NCI-H748 treated with DMSO at 0.1 percent for 48 hours (cell line): ENCODE results near the gene ANXA8L1.
"Not testable (repeated sequence)": the region's sequence is repeated elsewhere in the genome, so short reads cannot be mapped to it uniquely, and the experiment has no call there.

ENCODE experiments used
- DNase-seq: peaks from one replicate; lab custom pipeline; 2025; lab: John Stamatoyannopoulos, UW

The ANXA8L1 gene

GRCh38 chr10:46398212-46398886 is 22.8 kb downstream of the ANXA8L1 start:
- DNase-seq = not testable (repeated sequence)

DNA sequence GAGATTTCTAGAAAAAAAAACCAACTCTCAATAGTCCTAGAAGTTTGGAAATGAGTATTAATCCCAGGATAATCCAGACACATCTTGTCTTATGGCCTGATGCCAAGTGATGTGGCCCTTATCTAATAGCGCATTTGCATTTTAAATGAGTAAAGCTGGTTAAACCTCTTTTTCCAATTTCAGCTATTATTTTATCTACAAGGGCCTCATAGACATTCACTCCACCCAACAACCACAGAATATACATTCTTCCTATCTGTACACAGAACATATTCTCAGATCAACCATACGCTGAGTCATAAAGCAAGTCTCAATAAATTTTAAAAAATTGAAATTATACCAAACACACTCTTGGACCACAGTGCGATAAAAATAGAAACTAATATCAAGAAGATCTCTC is 34.0 kb downstream of the ANXA8L1 start:
- not testable (repeated sequence) for DNase-seq

DNA sequence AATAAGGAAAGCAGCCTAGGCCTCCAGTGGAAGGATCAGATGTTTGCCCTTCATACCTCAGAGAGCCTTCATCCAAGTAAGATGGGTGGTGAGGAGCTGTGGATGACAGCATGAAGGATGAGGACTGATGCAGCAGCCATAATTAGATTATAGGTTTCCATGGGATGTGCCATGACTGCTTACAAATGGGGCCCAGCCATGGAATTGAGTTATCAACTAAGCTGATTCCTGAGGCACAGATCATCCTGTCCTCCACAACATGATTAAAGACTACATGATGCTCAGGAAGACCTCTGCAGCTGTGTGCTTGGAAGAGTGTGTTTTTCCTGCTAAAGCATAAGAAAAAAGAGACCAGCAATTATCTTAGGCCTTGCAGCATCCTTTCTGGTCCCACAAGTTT is 35.5 kb downstream of the ANXA8L1 start:
- not testable (repeated sequence) for DNase-seq

- not testable (repeated sequence) for DNase-seq
Measured at GRCh38 chr10:46412665-46413064, 37.1 kb downstream of the ANXA8L1 start.

DNA sequence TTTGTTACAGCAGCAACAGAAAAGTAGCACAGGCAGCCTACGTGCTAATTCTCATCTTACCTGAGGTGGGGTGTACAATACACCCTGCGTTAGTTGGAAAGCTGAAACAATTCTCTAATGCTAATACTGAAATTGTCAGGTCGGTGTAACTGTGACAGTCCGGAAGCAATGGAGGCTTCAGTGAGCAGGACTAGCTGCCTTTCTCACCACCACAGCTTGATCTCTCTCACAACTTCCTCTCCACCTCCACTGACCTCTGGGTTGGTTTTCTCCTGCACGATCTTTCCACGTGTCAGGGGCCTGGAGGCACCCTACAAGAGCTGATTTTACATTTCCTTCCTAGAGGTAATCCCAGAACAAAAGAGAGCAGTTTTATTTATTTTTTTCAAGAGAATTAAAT is 39.7 kb downstream of the ANXA8L1 start:
- DNase-seq = not testable (repeated sequence)

GRCh38 chr10:46418283-46418682 is 42.7 kb downstream of the ANXA8L1 start:
- not testable (repeated sequence) for DNase-seq

DNA sequence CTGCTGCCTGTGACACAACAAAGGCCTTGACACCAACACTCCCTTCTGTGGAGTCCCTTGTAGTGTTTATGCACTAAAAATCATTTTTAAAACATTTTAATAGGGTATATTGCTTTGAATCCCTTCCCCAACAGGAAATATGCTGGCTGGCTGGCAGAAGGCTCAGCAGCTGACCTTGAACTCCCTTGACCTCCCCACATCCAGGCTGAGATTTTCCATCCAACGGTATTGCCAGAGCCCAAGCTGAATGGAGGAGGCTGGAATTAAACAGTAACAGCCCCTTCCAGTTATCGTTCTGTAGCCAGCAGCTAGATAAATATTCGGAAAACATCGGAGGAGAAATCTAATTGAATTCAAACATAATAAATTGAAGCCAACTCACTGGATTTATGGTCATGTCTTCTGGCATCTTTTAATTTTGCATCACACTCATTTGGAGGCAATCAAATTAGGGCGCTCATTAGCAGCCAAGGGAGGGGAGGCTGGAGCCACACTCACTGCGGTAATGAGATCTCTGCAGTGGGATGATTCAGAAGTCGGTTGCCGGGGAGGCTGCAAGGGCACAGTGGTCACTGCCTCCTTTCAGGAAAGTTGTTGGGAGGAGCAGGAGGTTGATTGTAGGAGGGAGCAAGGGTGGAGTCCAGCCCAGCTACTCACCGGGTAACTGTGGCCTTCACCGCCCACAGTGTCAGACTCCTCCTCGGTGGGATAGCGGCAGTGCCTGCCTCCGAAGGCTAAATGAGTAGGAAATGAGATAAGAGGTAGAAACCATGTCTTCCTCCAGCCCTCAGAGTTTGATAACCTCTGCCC is 44.2 kb downstream of the ANXA8L1 start:
- DNase-seq = not testable (repeated sequence)

GRCh38 chr10:46423550-46423949 is 48.0 kb downstream of the ANXA8L1 start:
- not testable (repeated sequence) for DNase-seq

DNA sequence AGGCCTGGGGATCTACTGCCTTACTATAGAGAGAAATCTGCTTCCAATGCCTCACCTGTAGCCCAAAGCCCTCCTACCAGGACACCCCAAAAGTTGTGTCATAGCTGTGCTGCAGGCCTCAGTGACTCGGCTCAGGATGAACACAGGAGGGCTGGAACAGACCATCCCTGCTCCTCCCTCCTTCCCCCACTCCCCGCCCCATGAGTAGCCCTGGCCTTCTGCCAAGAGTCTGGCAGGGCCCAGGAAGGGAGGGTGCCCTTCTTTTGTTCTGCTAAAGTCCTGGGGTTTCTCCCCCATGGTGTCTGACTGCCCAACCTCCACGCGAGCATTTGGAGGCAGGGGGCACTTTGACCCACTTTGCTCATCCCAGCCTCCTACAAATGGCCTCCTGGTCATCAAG is 65.4 kb downstream of the ANXA8L1 start:
- DNase-seq = not testable (repeated sequence)
